GM19455 (cell line): ENCODE measurements around the gene OVOL2.
"Not testable (repeated sequence)": the region's sequence is repeated elsewhere in the genome, so short reads cannot be mapped to it uniquely, and the experiment has no call there.

Source experiments
- ATAC-seq: cut with Tn5 transposase; IDR thresholded peaks from one replicate; pipeline ENCODE4 v1.9.1; 2021; ENCODE audit not compliant: unreplicated experiment

Gene OVOL2

GRCh38 chr20:18057101-18057993 lies at the start of gene OVOL2:
OVOL2 (minus strand) TSS chr20:18057916; CDS start chr20:18057634, 282 bp downstream.
- no peak for ATAC-seq

GRCh38 chr20:18103497-18103896 lies 45.8 kb upstream of the OVOL2 start:
- no peak for ATAC-seq

GRCh38 chr20:18101125-18101810 lies 43.6 kb upstream of the OVOL2 start:
- ATAC-seq = no peak

- ATAC-seq = not testable (repeated sequence)
Measured at GRCh38 chr20:18100569-18100968, 42.9 kb upstream of the OVOL2 start.

GRCh38 chr20:18094191-18094590 lies 36.5 kb upstream of the OVOL2 start:
- no peak for ATAC-seq

GRCh38 chr20:18093388-18093787 lies 35.7 kb upstream of the OVOL2 start:
- no peak for ATAC-seq

- no peak for ATAC-seq
Measured at GRCh38 chr20:18092890-18093289, 35.2 kb upstream of the OVOL2 start.

- no peak for ATAC-seq
Measured at GRCh38 chr20:18091623-18092022, 33.9 kb upstream of the OVOL2 start.

GRCh38 chr20:18090477-18090876 lies 32.8 kb upstream of the OVOL2 start:
- no peak for ATAC-seq

- ATAC-seq = no peak
Measured at GRCh38 chr20:18090044-18090443, 32.3 kb upstream of the OVOL2 start.

GRCh38 chr20:18088841-18089240 lies 31.1 kb upstream of the OVOL2 start:
- ATAC-seq = not testable (repeated sequence)

- not testable (repeated sequence) for ATAC-seq
Measured at GRCh38 chr20:18088298-18088697, 30.6 kb upstream of the OVOL2 start.

GRCh38 chr20:18087054-18087453 lies 29.3 kb upstream of the OVOL2 start:
- no peak for ATAC-seq

GRCh38 chr20:18080836-18081235 lies 23.1 kb upstream of the OVOL2 start:
- not testable (repeated sequence) for ATAC-seq

- ATAC-seq = no peak
Measured at GRCh38 chr20:18079756-18080353, 22.1 kb upstream of the OVOL2 start.

- ATAC-seq = no peak
Measured at GRCh38 chr20:18077157-18077556, 19.4 kb upstream of the OVOL2 start.

- no peak for ATAC-seq
Measured at GRCh38 chr20:18072532-18072931, 14.8 kb upstream of the OVOL2 start.

GRCh38 chr20:18066421-18067333 lies 9.0 kb upstream of the OVOL2 start:
- no peak for ATAC-seq

- no peak for ATAC-seq
Measured at GRCh38 chr20:18063676-18064075, 6.0 kb upstream of the OVOL2 start.

GRCh38 chr20:18059603-18060002 lies 1.9 kb upstream of the OVOL2 start:
- no peak for ATAC-seq
